IMR-90 (cell line): ENCODE results near the gene CADM2. TPM values are rescaled to one million over a fixed set of nuclear protein-coding genes. Genes with fewer than 3 reads are reported as not detected.

ENCODE experiments used
- ATAC-seq: fragments of 200-7000 bp; cut with Tn5 transposase; 2 replicates; pipeline ENCODE4 v1.9.1; 2020; ENCODE audit warnings: low read depth, mild to moderate bottlenecking, moderate library complexity
- BruUV-seq: library from RNA; stranded (reverse); fragments of 400-500 nt; replicated peaks from 2 replicates; lab custom pipeline; 2021; lab: Mats Ljungman, UMichigan
- CTCF ChIA-PET: fragments of 300-600 bp; formaldehyde crosslinking; extraction: SDS; loops from one replicate; lab custom pipeline; 2021; ENCODE audit warnings: antibody characterized with exemption; lab: Yijun Ruan, JAX
- POLR2A ChIA-PET: fragments of 300-600 bp; sonication (Branson Sonifier 250); formaldehyde crosslinking; loops from one replicate; lab custom pipeline; 2022; ENCODE audit warnings: antibody characterized with exemption; ENCODE audit not compliant: unreplicated experiment; lab: Charles Lee
- DNase-seq: peaks from one replicate; pipeline ENCODE4 v3.0.0; 2013
- H2AFZ ChIP-seq: replicated peaks from 2 replicates; pipeline ENCODE3; 2013; ENCODE audit warnings: low read length, mild to moderate bottlenecking; ENCODE audit not compliant: poor library complexity
- H2AK5ac ChIP-seq: 2 replicates; pipeline ENCODE4 v1.6.1; 2013; ENCODE audit warnings: low read depth, low read length, inconsistent platforms
- H2AK9ac ChIP-seq: replicated peaks from 2 replicates; pipeline ENCODE3; 2013; ENCODE audit warnings: mild to moderate bottlenecking, low read depth, low read length, moderate library complexity; ENCODE audit not compliant: poor library complexity
- H2BK120ac ChIP-seq: 2 replicates; pipeline ENCODE4 v1.6.1; 2013; ENCODE audit warnings: low read depth, low read length, inconsistent platforms
- H2BK15ac ChIP-seq: 3 replicates; pipeline ENCODE4 v1.6.1; 2013; ENCODE audit warnings: low read depth, low read length, inconsistent platforms
- H2BK20ac ChIP-seq: 2 replicates; pipeline ENCODE4 v1.6.1; 2013; ENCODE audit warnings: low read depth, mild to moderate bottlenecking, inconsistent platforms, low read length, moderate library complexity
- H2BK5ac ChIP-seq: 2 replicates; pipeline ENCODE4 v1.6.1; 2013; ENCODE audit warnings: mild to moderate bottlenecking, low read depth, low read length, inconsistent platforms; ENCODE audit not compliant: poor library complexity, severe bottlenecking
- H3K14ac ChIP-seq: replicated peaks from 2 replicates; pipeline ENCODE4 v1.6.1; 2013; ENCODE audit warnings: low read depth, low read length, inconsistent platforms
- H3K18ac ChIP-seq: 2 replicates; pipeline ENCODE4 v1.6.1; 2013; ENCODE audit warnings: low read depth, low read length, control low read depth
- H3K23ac ChIP-seq: 2 replicates; pipeline ENCODE4 v1.6.1; 2013; ENCODE audit warnings: low read depth, low read length, inconsistent platforms
- H3K27ac ChIP-seq: 2 replicates; pipeline ENCODE4 v1.5.1; 2013; ENCODE audit warnings: mild to moderate bottlenecking, control low read depth, low read length; ENCODE audit not compliant: insufficient read depth
- H3K27me3 ChIP-seq: 2 replicates; pipeline ENCODE4 v1.6.1; 2013; ENCODE audit warnings: low read length; ENCODE audit not compliant: control insufficient read depth, insufficient read depth
- H3K36me3 ChIP-seq: 2 replicates; pipeline ENCODE4 v1.6.1; 2013; ENCODE audit warnings: low read length, mixed read lengths; ENCODE audit not compliant: control insufficient read depth, insufficient read depth
- H3K4ac ChIP-seq: 2 replicates; pipeline ENCODE4 v1.6.1; 2013; ENCODE audit warnings: low read depth, low read length, inconsistent platforms
- H3K4me1 ChIP-seq: 2 replicates; pipeline ENCODE4 v1.6.1; 2013; ENCODE audit warnings: low read length, mixed read lengths; ENCODE audit not compliant: control insufficient read depth, insufficient read depth
- H3K4me2 ChIP-seq: 2 replicates; pipeline ENCODE4 v1.6.1; 2013; ENCODE audit warnings: low read depth, mild to moderate bottlenecking, control low read depth, low read length, moderate library complexity
- H3K4me3 ChIP-seq: 2 replicates; pipeline ENCODE4 v1.5.1; 2013; ENCODE audit warnings: low read depth, mild to moderate bottlenecking, control low read depth, low read length, moderate library complexity; ENCODE audit not compliant: insufficient read depth
- H3K56ac ChIP-seq: 2 replicates; pipeline ENCODE4 v1.6.1; 2013; ENCODE audit warnings: low read length, inconsistent platforms; ENCODE audit not compliant: insufficient read depth; ENCODE audit errors: extremely low read depth
- H3K79me1 ChIP-seq, 2 experiments: 2 replicates each; pipeline ENCODE4 v1.6.1; 2013; ENCODE audit warnings: low read length in 2 of 2, inconsistent platforms in 1 of 2, low read depth in 1 of 2
- H3K9ac ChIP-seq: 2 replicates; pipeline ENCODE4 v1.6.1; 2013; ENCODE audit warnings: low read depth, low read length, control low read depth
- H3K9me1 ChIP-seq: 2 replicates; pipeline ENCODE4 v1.6.1; 2013; ENCODE audit warnings: low read length, inconsistent platforms; ENCODE audit not compliant: insufficient read depth
- H3K9me3 ChIP-seq: 2 replicates; pipeline ENCODE4 v1.6.1; 2013; ENCODE audit warnings: low read length; ENCODE audit not compliant: control insufficient read depth, insufficient read depth
- H4K20me1 ChIP-seq: 2 replicates; pipeline ENCODE4 v1.6.1; 2013; ENCODE audit warnings: low read length, inconsistent platforms; ENCODE audit not compliant: insufficient read depth
- H4K5ac ChIP-seq: 2 replicates; pipeline ENCODE4 v1.6.1; 2013; ENCODE audit warnings: mild to moderate bottlenecking, low read depth, low read length, control low read depth
- H4K8ac ChIP-seq, 2 experiments: 2 replicates each; pipeline ENCODE4 v1.6.1; 2013; ENCODE audit warnings: low read depth in 2 of 2, low read length in 2 of 2, control low read depth in 1 of 2, inconsistent platforms in 1 of 2
- H4K91ac ChIP-seq: 2 replicates; pipeline ENCODE4 v1.6.1; 2013; ENCODE audit warnings: low read depth, low read length, inconsistent platforms; ENCODE audit not compliant: insufficient read depth
- BHLHE40 ChIP-seq: fragments of 150-350 bp; IDR thresholded peaks from 2 replicates; pipeline ENCODE4 v1.6.1; 2016; ENCODE audit warnings: mild to moderate bottlenecking, low read depth, low read length
- CEBPB ChIP-seq: IDR thresholded peaks from 2 replicates; pipeline ENCODE4 v1.6.1; 2012; ENCODE audit warnings: low read depth, low read length, improper control_type of control experiment
- CHD1 ChIP-seq: IDR thresholded peaks from 2 replicates; pipeline ENCODE4 v1.6.1; 2012; ENCODE audit warnings: low read depth, low read length, improper control_type of control experiment
- FOS ChIP-seq: fragments of 150-350 bp; IDR thresholded peaks from 2 replicates; pipeline ENCODE4 v1.6.1; 2016; ENCODE audit warnings: low read depth, low read length
- MAFK ChIP-seq: IDR thresholded peaks from 2 replicates; pipeline ENCODE4 v1.6.1; 2012; ENCODE audit warnings: low read depth, low read length, improper control_type of control experiment
- MAZ ChIP-seq: IDR thresholded peaks from 2 replicates; pipeline ENCODE4 v1.6.1; 2012; ENCODE audit warnings: low read depth, mild to moderate bottlenecking, low read length, improper control_type of control experiment, moderate library complexity, borderline replicate concordance
- MXI1 ChIP-seq: IDR thresholded peaks from 2 replicates; pipeline ENCODE4 v1.6.1; 2012; ENCODE audit warnings: low read depth, mild to moderate bottlenecking, low read length, moderate library complexity, borderline replicate concordance
- NFE2L2 ChIP-seq: fragments of 150-350 bp; IDR thresholded peaks from 2 replicates; pipeline ENCODE4 v1.6.1; 2016; ENCODE audit warnings: low read depth, mild to moderate bottlenecking, low read length
- POLR2A ChIP-seq: IDR thresholded peaks from 2 replicates; pipeline ENCODE4 v1.6.1; 2012; ENCODE audit warnings: mild to moderate bottlenecking, low read depth, low read length
- RAD21 ChIP-seq: IDR thresholded peaks from 2 replicates; pipeline ENCODE4 v1.6.1; 2012; ENCODE audit warnings: low read length, improper control_type of control experiment
- RCOR1 ChIP-seq: IDR thresholded peaks from 2 replicates; pipeline ENCODE4 v1.6.1; 2012; ENCODE audit warnings: mild to moderate bottlenecking, low read length, improper control_type of control experiment; ENCODE audit not compliant: insufficient replicate concordance
- RFX5 ChIP-seq: IDR thresholded peaks from 2 replicates; pipeline ENCODE4 v1.8.0; 2012; ENCODE audit warnings: low read depth, mild to moderate bottlenecking, low read length, moderate library complexity
- SMC3 ChIP-seq: fragments of 150-350 bp; IDR thresholded peaks from 2 replicates; pipeline ENCODE4 v1.6.1; 2016; ENCODE audit warnings: low read depth, mild to moderate bottlenecking, antibody characterized with exemption, low read length, moderate library complexity
- WGBS, 2 experiments: methylation state at CpG; one replicate each; pipeline versions ENCODE4 v1.1.5 to v1.1.7; 2013; ENCODE audit warnings: missing lambda C conversion rate in 2 of 2; ENCODE audit not compliant: insufficient read length in 1 of 2; ENCODE audit errors: extremely low coverage in 2 of 2; 5-methylcytosine and 5-hydroxymethylcytosine counted together
- dilution Hi-C: fragments of 300-500 bp; cut with HindIII; formaldehyde crosslinking; loops from one replicate; pipeline ENCODE4 v1.14.3; 2018; ENCODE audit warnings: low sequenced_read_pairs; ENCODE audit not compliant: unreplicated experiment
- in situ Hi-C: fragments of 300-500 bp; cut with MboI; formaldehyde crosslinking; loops from 3 replicates; pipeline ENCODE4 v1.14.3; 2019; ENCODE audit warnings: low sequenced_read_pairs, inconsistent platforms, mixed read lengths
- intact Hi-C: fragments of 100-400 bp; cut with micrococcal nuclease; formaldehyde crosslinking; loops from 2 replicates; pipeline ENCODE4 v1.10.0; 2022
- polyA plus RNA-seq, 3 experiments: library from polyadenylated mRNA; depleted of rRNA; stranded (reverse); fragments of >200 nt; gene quantifications; 2 replicates each; pipeline ENCODE4 v1.2.3, GENCODE V29; 2012; ENCODE audit warnings: low replicate concordance in 1 of 3
- total RNA-seq: library from RNA; depleted of rRNA; stranded (reverse); fragments of >200 nt; gene quantifications from 2 replicates; pipeline ENCODE4 v1.2.3, GENCODE V29; 2012
- TF ChIP-seq, protein P1 (sequence below): conservative IDR thresholded peaks from 2 replicates; pipeline ENCODE4 v1.5.1; 2012; ENCODE audit warnings: mild to moderate bottlenecking, low read depth, low read length, improper control_type of control experiment
- TF ChIP-seq, protein P2 (sequence below): fragments of 150-350 bp; IDR thresholded peaks from 2 replicates; pipeline ENCODE4 v1.6.1; 2016; ENCODE audit warnings: low read depth, mild to moderate bottlenecking, low read length, moderate library complexity, borderline replicate concordance
- TF ChIP-seq, protein P3 (sequence below): fragments of 150-350 bp; IDR thresholded peaks from 2 replicates; pipeline ENCODE4 v1.6.1; 2017; ENCODE audit warnings: mild to moderate bottlenecking, antibody characterized with exemption, low read length, low read depth

CADM2 gene
- total and polyA plus RNA-seq, 2 of the 4 experiments (the other 2 are of a cell fraction), result not detected

DNA sequence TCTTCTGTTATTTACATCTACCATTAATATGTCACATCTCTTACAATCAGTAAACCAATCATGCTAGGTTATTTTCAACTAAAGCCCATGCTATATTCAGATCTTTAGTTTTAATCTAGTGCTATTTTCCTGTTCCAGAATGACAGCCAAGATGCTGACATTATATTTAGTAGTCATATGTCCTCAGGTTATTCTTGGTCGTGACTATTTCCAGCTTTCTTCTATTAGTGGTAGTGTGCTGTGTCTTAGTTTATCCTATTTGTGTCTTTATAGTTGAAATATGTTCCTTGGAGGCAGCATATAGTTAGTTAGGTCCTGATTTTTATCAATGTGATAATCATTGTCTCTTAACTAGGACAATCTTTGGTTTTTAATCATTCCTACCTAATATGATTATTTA, 566.5 kb downstream of the CADM2 start:
- Histone ChIP-seq H2BK120ac (no peak overlapping the region), H3K79me1 (no peaks in the 10 kb centered on the region), H3K9ac (no peak overlapping the region), H4K91ac (no peak overlapping the region), H2BK15ac (no peak overlapping the region), H3K27me3 (no peaks in the 10 kb centered on the region), H3K4me2 (no peak overlapping the region), H3K4me3 (no peak overlapping the region), H3K9me3 (no peaks in the 10 kb centered on the region), H2AK9ac (no peak overlapping the region), H3K23ac (no peak overlapping the region), H3K4me1 (no peaks in the 10 kb centered on the region), H3K9me1 (no peaks in the 10 kb centered on the region), H3K4ac (no peak overlapping the region), H4K8ac (no peak overlapping the region), H3K18ac (no peak overlapping the region), H2AK5ac (no peak overlapping the region), H2BK5ac (no peak overlapping the region), H2AFZ (no peak overlapping the region), H3K27ac (no peak overlapping the region), H3K36me3 (no peaks in the 10 kb centered on the region), H4K20me1 (no peaks in the 10 kb centered on the region), H3K14ac (no peak overlapping the region), H4K5ac (no peak overlapping the region), H3K56ac (no peak overlapping the region), H2BK20ac (no peak overlapping the region)
- ATAC-seq, result no peak
- no peak for DNase-seq
- BruUV-seq, result no TSS peak
- POLR2A ChIA-PET, result no interaction called here
- CTCF ChIA-PET, result no interaction called here
- dilution Hi-C loops (no loop called here), intact Hi-C loops (no loop called here), in situ Hi-C loops (no loop called here)
- WGBS, 2 experiments, result no CpG with 5 or more reads among the region's 1 CpG
- TF ChIP-seq CHD1, result no peak
- TF ChIP-seq CEBPB, result no peak
- no peak for TF ChIP-seq NFE2L2
- TF ChIP-seq MXI1, result no peak
- no peak for TF ChIP-seq RCOR1
- no peak for TF ChIP-seq RFX5
- no peak for TF ChIP-seq MAFK
- TF ChIP-seq, protein P1, sequence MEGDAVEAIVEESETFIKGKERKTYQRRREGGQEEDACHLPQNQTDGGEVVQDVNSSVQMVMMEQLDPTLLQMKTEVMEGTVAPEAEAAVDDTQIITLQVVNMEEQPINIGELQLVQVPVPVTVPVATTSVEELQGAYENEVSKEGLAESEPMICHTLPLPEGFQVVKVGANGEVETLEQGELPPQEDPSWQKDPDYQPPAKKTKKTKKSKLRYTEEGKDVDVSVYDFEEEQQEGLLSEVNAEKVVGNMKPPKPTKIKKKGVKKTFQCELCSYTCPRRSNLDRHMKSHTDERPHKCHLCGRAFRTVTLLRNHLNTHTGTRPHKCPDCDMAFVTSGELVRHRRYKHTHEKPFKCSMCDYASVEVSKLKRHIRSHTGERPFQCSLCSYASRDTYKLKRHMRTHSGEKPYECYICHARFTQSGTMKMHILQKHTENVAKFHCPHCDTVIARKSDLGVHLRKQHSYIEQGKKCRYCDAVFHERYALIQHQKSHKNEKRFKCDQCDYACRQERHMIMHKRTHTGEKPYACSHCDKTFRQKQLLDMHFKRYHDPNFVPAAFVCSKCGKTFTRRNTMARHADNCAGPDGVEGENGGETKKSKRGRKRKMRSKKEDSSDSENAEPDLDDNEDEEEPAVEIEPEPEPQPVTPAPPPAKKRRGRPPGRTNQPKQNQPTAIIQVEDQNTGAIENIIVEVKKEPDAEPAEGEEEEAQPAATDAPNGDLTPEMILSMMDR, result no peak
- TF ChIP-seq MAZ, result no peak
- no peak for TF ChIP-seq POLR2A
- TF ChIP-seq RAD21, result no peak
- TF ChIP-seq, protein P2, sequence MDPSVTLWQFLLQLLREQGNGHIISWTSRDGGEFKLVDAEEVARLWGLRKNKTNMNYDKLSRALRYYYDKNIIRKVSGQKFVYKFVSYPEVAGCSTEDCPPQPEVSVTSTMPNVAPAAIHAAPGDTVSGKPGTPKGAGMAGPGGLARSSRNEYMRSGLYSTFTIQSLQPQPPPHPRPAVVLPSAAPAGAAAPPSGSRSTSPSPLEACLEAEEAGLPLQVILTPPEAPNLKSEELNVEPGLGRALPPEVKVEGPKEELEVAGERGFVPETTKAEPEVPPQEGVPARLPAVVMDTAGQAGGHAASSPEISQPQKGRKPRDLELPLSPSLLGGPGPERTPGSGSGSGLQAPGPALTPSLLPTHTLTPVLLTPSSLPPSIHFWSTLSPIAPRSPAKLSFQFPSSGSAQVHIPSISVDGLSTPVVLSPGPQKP, result no peak
- TF ChIP-seq, protein P3, sequence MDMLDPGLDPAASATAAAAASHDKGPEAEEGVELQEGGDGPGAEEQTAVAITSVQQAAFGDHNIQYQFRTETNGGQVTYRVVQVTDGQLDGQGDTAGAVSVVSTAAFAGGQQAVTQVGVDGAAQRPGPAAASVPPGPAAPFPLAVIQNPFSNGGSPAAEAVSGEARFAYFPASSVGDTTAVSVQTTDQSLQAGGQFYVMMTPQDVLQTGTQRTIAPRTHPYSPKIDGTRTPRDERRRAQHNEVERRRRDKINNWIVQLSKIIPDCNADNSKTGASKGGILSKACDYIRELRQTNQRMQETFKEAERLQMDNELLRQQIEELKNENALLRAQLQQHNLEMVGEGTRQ, result no peak
- no peak for TF ChIP-seq SMC3
- no peak for TF ChIP-seq FOS
- TF ChIP-seq BHLHE40, result no peak
